K562 (cell line): ENCODE results near the gene KRT24. TPM values are rescaled to one million over a fixed set of nuclear protein-coding genes. Genes with fewer than 3 reads are reported as not detected.

Source experiments
- ATAC-seq: fragments of 200-7000 bp; cut with Tn5 transposase; 3 replicates; pipeline ENCODE4 v1.9.1; 2020; ENCODE audit warnings: moderate library complexity
- BruUV-seq: library from RNA; stranded (reverse); fragments of 400-500 nt; replicated peaks from 2 replicates; lab custom pipeline; 2021; lab: Mats Ljungman, UMichigan
- CTCF ChIA-PET: fragments of 300-600 bp; formaldehyde crosslinking; extraction: SDS; loops from one replicate; lab custom pipeline; 2021; ENCODE audit warnings: low intra/inter-chr PET ratio; lab: Yijun Ruan, JAX
- POLR2A ChIA-PET: fragments of 300-600, 350-650 bp; sonication (Branson Sonifier 250); formaldehyde crosslinking; extraction: SDS; loops from one replicate; lab custom pipeline; 2021; ENCODE audit warnings: antibody characterized with exemption, inconsistent platforms; lab: Yijun Ruan, JAX
- DNase-seq, 4 experiments: peaks; one replicate each; pipeline versions ENCODE4 v3.0.0 to v3.0.0-alpha.2; 2011 to 2018; ENCODE audit warnings: low spot score in 3 of 4, mixed read lengths in 3 of 4; ENCODE audit errors: extremely low read depth in 1 of 4
- FAIRE-seq: peaks from 2 replicates; lab custom pipeline; 2011; peaks lifted over from hg19 to GRCh38; lab: Jason Lieb, UNC
- H2AFZ ChIP-seq: 2 replicates; pipeline ENCODE4 v1.6.0; 2011; ENCODE audit warnings: low read depth, low read length, control low read depth, inconsistent platforms
- H3K27ac ChIP-seq: fragments of 200-600 bp; 3 replicates; pipeline ENCODE4 v1.8.0; 2011; ENCODE audit warnings: low read depth, mild to moderate bottlenecking, control low read depth, inconsistent platforms, low read length, moderate library complexity, mixed read lengths; ENCODE audit errors: extremely low read depth
- H3K27me3 ChIP-seq, 2 experiments: fragments of 300-600 bp in 1 of 2; 2 replicates in 1 of 2; 3 replicates in 1 of 2; pipeline versions ENCODE4 v1.6.0 to v1.8.0; 2011; ENCODE audit warnings: inconsistent platforms in 2 of 2, low read length in 2 of 2, mild to moderate bottlenecking in 1 of 2, mixed read lengths in 1 of 2, moderate library complexity in 1 of 2; ENCODE audit not compliant: control insufficient read depth in 2 of 2, insufficient read depth in 2 of 2
- H3K36me3 ChIP-seq: fragments of 300-600 bp; 3 replicates; pipeline ENCODE4 v1.8.0; 2011; ENCODE audit warnings: mild to moderate bottlenecking, low read length, inconsistent platforms; ENCODE audit not compliant: control insufficient read depth, insufficient read depth
- H3K4me1 ChIP-seq, 2 experiments: fragments of 200-600 bp in 1 of 2; replicated peaks in 1 of 2; 2 replicates in 1 of 2; 3 replicates in 1 of 2; pipeline versions ENCODE4 v1.5.1 to v1.8.0; 2011; ENCODE audit warnings: inconsistent platforms in 2 of 2, low read length in 2 of 2, mild to moderate bottlenecking in 1 of 2, mixed read lengths in 1 of 2, moderate library complexity in 1 of 2; ENCODE audit not compliant: control insufficient read depth in 2 of 2, insufficient read depth in 2 of 2
- H3K4me2 ChIP-seq: 2 replicates; pipeline ENCODE4 v1.6.1; 2011; ENCODE audit warnings: low read length, control low read depth, inconsistent platforms, mixed read lengths; ENCODE audit not compliant: insufficient read depth
- H3K4me3 ChIP-seq: fragments of 200-600 bp; sonication (generic), shearing (Covaris generic); 2 replicates; pipeline ENCODE4 v1.5.1; 2016; ENCODE audit warnings: control low read depth, inconsistent platforms
- H3K79me2 ChIP-seq: fragments of 200-600 bp; 3 replicates; pipeline ENCODE4 v1.8.0; 2011; ENCODE audit warnings: low read length, inconsistent platforms; ENCODE audit not compliant: control insufficient read depth, insufficient read depth
- H3K9ac ChIP-seq, 2 experiments: 2 replicates each; pipeline versions ENCODE4 v1.6.0 to v1.6.1; 2011; ENCODE audit warnings: low read depth in 2 of 2, low read length in 2 of 2, control low read depth in 1 of 2, inconsistent platforms in 1 of 2, mild to moderate bottlenecking in 1 of 2, mixed read lengths in 1 of 2; ENCODE audit not compliant: insufficient read depth in 1 of 2
- H3K9me1 ChIP-seq: one replicate; pipeline ENCODE4 v1.6.0; 2011; ENCODE audit warnings: inconsistent platforms, mild to moderate bottlenecking, low read length, moderate library complexity; ENCODE audit not compliant: control insufficient read depth, insufficient read depth
- H3K9me3 ChIP-seq: replicated peaks from 2 replicates; pipeline ENCODE4 v1.5.1; 2011; ENCODE audit warnings: low read depth, low read length, inconsistent platforms; ENCODE audit not compliant: control insufficient read depth, insufficient read depth
- H4K20me1 ChIP-seq: replicated peaks from 2 replicates; pipeline ENCODE4 v1.6.1; 2011; ENCODE audit warnings: low read length, inconsistent platforms, mixed read lengths; ENCODE audit not compliant: control insufficient read depth, insufficient read depth
- C11orf30 ChIP-seq: fragments of 450-650 bp; IDR thresholded peaks from 2 replicates; pipeline ENCODE4 v1.6.1; 2016; ENCODE audit warnings: low read depth, mild to moderate bottlenecking
- MTA1 ChIP-seq: fragments of 450-650 bp; IDR thresholded peaks from 2 replicates; pipeline ENCODE4 v1.6.1; 2017; ENCODE audit warnings: borderline replicate concordance
- RUNX1 ChIP-seq: sonication (generic); IDR thresholded peaks from 2 replicates; pipeline ENCODE4 v1.6.1; 2016; ENCODE audit warnings: antibody characterized with exemption, low read depth
- ZNF316 ChIP-seq: fragments of 450-650 bp; IDR thresholded peaks from 2 replicates; pipeline ENCODE4 v1.6.1; 2016
- WGBS: fragments of 100-300 bp; shearing (Covaris generic); methylation state at CpG from one replicate; pipeline ENCODE4 v1.1.6; 2016; ENCODE audit warnings: low coverage, mixed read lengths; ENCODE audit not compliant: insufficient coverage; ENCODE audit errors: missing lambda C conversion rate; 5-methylcytosine and 5-hydroxymethylcytosine counted together
- in situ Hi-C: fragments of 300-500 bp; cut with MboI; formaldehyde crosslinking; loops from 4 replicates; pipeline ENCODE4 v1.15.0; 2018; ENCODE audit warnings: inconsistent platforms, mixed read lengths
- intact Hi-C: fragments of 100-400 bp; cut with micrococcal nuclease; formaldehyde crosslinking; loops from 2 replicates; pipeline ENCODE4 v1.14.2; 2022
- polyA plus RNA-seq, 8 experiments: library from polyadenylated mRNA; depleted of rRNA in 4 of 8; stranded (reverse) in 5 of 8; unstranded in 3 of 8; fragments of >200 nt; fragmentation: Nextera tagmentation in 2 of 8; fragmentation: Illumina TruSeq in 1 of 8; extraction: Ambion mirVana in 2 of 8; extraction: Trizol in 1 of 8; gene quantifications; 2 replicates each; pipeline versions ENCODE4 v1.2.1 to v1.2.3, GENCODE V29; 2011 to 2014; ENCODE audit warnings: inconsistent platforms in 1 of 8, missing spikeins in 1 of 8
- total RNA-seq, 7 experiments: library from RNA; depleted of rRNA in 6 of 7; stranded (reverse); fragments of >200 nt in 6 of 7; fragmentation: Illumina TruSeq in 2 of 7; extraction: Trizol in 2 of 7; gene quantifications; 2 replicates each; pipeline versions ENCODE4 v1.2.1 to v1.2.3, GENCODE V29; 2011 to 2021; ENCODE audit warnings: low replicate concordance in 1 of 7

Gene KRT24
- total and polyA plus RNA-seq, 9 of the 15 experiments (the other 6 are each of a cell fraction or from before 2014, with no cell fraction given), result not detected

GRCh38 chr17:40672654-40673053 lies 30.9 kb downstream of the KRT24 start:
- no peaks in the 10 kb centered on the region for H3K4me1 ChIP-seq
- DNase-seq (no peak), FAIRE-seq (no peak), ATAC-seq (no peak)
- intact Hi-C loops (no loop called here), in situ Hi-C loops (no loop called here)
- H3K36me3 ChIP-seq, result no peaks in the 10 kb centered on the region
- H3K27me3 ChIP-seq, result peaks cover 27 to 37% of the 10 kb centered on the region in 2 experiments
- no peaks in the 10 kb centered on the region for H3K9me3 ChIP-seq
- H4K20me1 ChIP-seq, result no peaks in the 10 kb centered on the region
- H3K9ac ChIP-seq, result no peak overlapping the region
- H2AFZ ChIP-seq, result no peak overlapping the region
- peak; percentile 78 for TF ChIP-seq ZNF316
- TF ChIP-seq MTA1, result no peak
- peak; percentile 65 for TF ChIP-seq C11orf30
- no peak overlapping the region for H3K4me2 ChIP-seq
- ChIA-PET CTCF (no interaction called here), POLR2A (interaction anchor here (0.9 kb wide), 1 partner anchor 12 kb away, joined by 5 read pairs; no protein-coding TSS in a partner anchor)
- H3K27ac ChIP-seq, result no peak overlapping the region
- no TSS peak for BruUV-seq
- H3K9me1 ChIP-seq, result no peaks in the 10 kb centered on the region
- WGBS, result 0% methylated on average over 2 of the region's 2 CpGs
- H3K79me2 ChIP-seq, result no peaks in the 10 kb centered on the region
- H3K4me3 ChIP-seq, result no peak overlapping the region

- Histone ChIP-seq H3K79me2 (no peaks in the 10 kb centered on the region), H3K4me2 (no peak overlapping the region), H3K27ac (no peak overlapping the region), H3K9ac (no peak overlapping the region), H3K4me1 (no peaks in the 10 kb centered on the region), H3K9me1 (no peaks in the 10 kb centered on the region), H3K36me3 (no peaks in the 10 kb centered on the region), H4K20me1 (no peaks in the 10 kb centered on the region), H3K9me3 (no peaks in the 10 kb centered on the region), H3K27me3 (peaks cover 19 to 30% of the 10 kb centered on the region in 2 experiments), H3K4me3 (no peak overlapping the region), H2AFZ (no peak overlapping the region; the same call in 1 of the 2 replicates)
- intact Hi-C loops, result no loop called here
- DNase-seq (no peak), ATAC-seq (no peak), FAIRE-seq (no peak)
- 3% methylated on average over 4 of the region's 4 CpGs for WGBS
- CTCF ChIA-PET, result no interaction called here
- no TSS peak for BruUV-seq
- POLR2A ChIA-PET, result no interaction called here
- in situ Hi-C loops, result no loop called here
- TF ChIP-seq RUNX1, result no peak
These were observed 32.3 kb downstream of the KRT24 start for GRCh38 chr17:40671282-40671681.
